ENCODE data around the gene STK17B. TPM values are rescaled to one million over a fixed set of nuclear protein-coding genes. Genes with fewer than 3 reads are reported as not detected.
"Not testable (repeated sequence)": the region's sequence is repeated elsewhere in the genome, so short reads cannot be mapped to it uniquely, and the experiment has no call there.

The STK17B gene
- total and polyA plus RNA-seq, 9 of the 15 experiments (the other 6 are each of a cell fraction or from before 2014, with no cell fraction given): 2.3 to 17.7 (median 8.5) TPM

GRCh38 chr2:196187175-196187700 is 15.9 kb upstream of the STK17B start:
- CTCF ChIA-PET (ENCODE audit: low intra/inter-chr PET ratio); intact Hi-C loops (cut with micrococcal nuclease); BruUV-seq (replicated peaks); H3K27ac ChIP-seq (ENCODE audit: extremely low read depth, low read depth, low read length); POLR2A ChIA-PET; H4K20me1 ChIP-seq (replicated peaks; ENCODE audit: control insufficient read depth, insufficient read depth, low read length); H3K9me1 ChIP-seq (ENCODE audit: control insufficient read depth, insufficient read depth, low read length); FAIRE-seq; H3K27me3 ChIP-seq (ENCODE audit: control insufficient read depth in 2 of 2, insufficient read depth in 2 of 2, low read length in 2 of 2); H2AFZ ChIP-seq (ENCODE audit: low read depth, low read length); H3K9ac ChIP-seq (ENCODE audit: insufficient read depth in 1 of 2, low read depth in 2 of 2, low read length in 2 of 2); in situ Hi-C loops (cut with MboI); ATAC-seq; H3K9me3 ChIP-seq (replicated peaks; ENCODE audit: control insufficient read depth, insufficient read depth, low read depth, low read length); DNase-seq (ENCODE audit: extremely low read depth in 1 of 4, low spot score in 3 of 4); H3K36me3 ChIP-seq (ENCODE audit: control insufficient read depth, insufficient read depth, low read length); H3K4me2 ChIP-seq (ENCODE audit: insufficient read depth, low read length); H3K4me3 ChIP-seq; H3K79me2 ChIP-seq (ENCODE audit: control insufficient read depth, insufficient read depth, low read length); H3K4me1 ChIP-seq (replicated peaks in 1 of 2; ENCODE audit: control insufficient read depth in 2 of 2, insufficient read depth in 2 of 2, low read length in 2 of 2): not testable (repeated sequence)
- TF ChIP-seq BCOR (IDR thresholded peaks at IDR 0.05) (0 out of 2 replicates have a peak, but pooled peaks have one; percentile 13), ZNF146 (CRISPR knock-in tag; IDR thresholded peaks at IDR 0.05; ENCODE audit: unreplicated experiment) (peak; percentile 90)
- 75% methylated on average over 2 of the region's 2 CpGs for WGBS (ENCODE audit: insufficient coverage, low coverage, missing lambda C conversion rate)

- in situ Hi-C loops (cut with MboI): no loop called here
- Histone ChIP-seq H3K4me2 (ENCODE audit: insufficient read depth, low read length) (no peak overlapping the region), H3K4me1 (replicated peaks in 1 of 2; ENCODE audit: control insufficient read depth in 2 of 2, insufficient read depth in 2 of 2, low read length in 2 of 2) (no peaks in the 10 kb centered on the region; a peak in 1 of 5 replicates), H3K27me3 (ENCODE audit: control insufficient read depth in 2 of 2, insufficient read depth in 2 of 2, low read length in 2 of 2) (no peaks in the 10 kb centered on the region), H3K36me3 (ENCODE audit: control insufficient read depth, insufficient read depth, low read length) (no peaks in the 10 kb centered on the region), H3K27ac (ENCODE audit: extremely low read depth, low read depth, low read length) (no peak overlapping the region), H2AFZ (ENCODE audit: low read depth, low read length) (peak overlapping the region; percentile 61), H3K9me1 (ENCODE audit: control insufficient read depth, insufficient read depth, low read length) (no peaks in the 10 kb centered on the region), H3K4me3 (no peak overlapping the region), H3K9ac (ENCODE audit: insufficient read depth in 1 of 2, low read depth in 2 of 2, low read length in 2 of 2) (no peak overlapping the region), H4K20me1 (replicated peaks; ENCODE audit: control insufficient read depth, insufficient read depth, low read length) (no peaks in the 10 kb centered on the region), H3K9me3 (replicated peaks; ENCODE audit: control insufficient read depth, insufficient read depth, low read depth, low read length) (0 out of 2 replicates have a peak, but pooled peaks cover 1% of the 10 kb centered on the region), H3K79me2 (ENCODE audit: control insufficient read depth, insufficient read depth, low read length) (no peaks in the 10 kb centered on the region)
- FAIRE-seq (no peak), ATAC-seq (no peak), DNase-seq (ENCODE audit: extremely low read depth in 1 of 4, low spot score in 3 of 4) (no peak)
- no TSS peak for BruUV-seq (replicated peaks)
- 34% methylated on average over 2 of the region's 3 CpGs for WGBS (ENCODE audit: insufficient coverage, low coverage, missing lambda C conversion rate)
- CTCF ChIA-PET (ENCODE audit: low intra/inter-chr PET ratio): no interaction called here
- intact Hi-C loops (cut with micrococcal nuclease): no loop called here
- POLR2A ChIA-PET: no interaction called here
- TF ChIP-seq HDAC6 (IDR thresholded peaks at IDR 0.05; ENCODE audit: low read depth, low read length): no peak
- no peak for TF ChIP-seq E2F3 (CRISPR knock-in tag; IDR thresholded peaks at IDR 0.05)
- TF ChIP-seq RCOR1 (IDR thresholded peaks at IDR 0.05; ENCODE audit: borderline replicate concordance in 1 of 2, low read depth in 2 of 2, low read length in 2 of 2): no peak
- no peak for TF ChIP-seq NFE2L1 (tag; IDR thresholded peaks at IDR 0.05; ENCODE audit: borderline replicate concordance, low read depth)
- TF ChIP-seq SRF (CRISPR knock-in tag; IDR thresholded peaks at IDR 0.05): no peak
- TF ChIP-seq USF1 (CRISPR knock-in tag; IDR thresholded peaks at IDR 0.05): no peak
Measured at GRCh38 chr2:196186266-196186980, 15.0 kb upstream of the STK17B start.
